Esophagus muscularis mucosa (tissue), 4 donors: Measurements from ENCODE around the gene SETD2. TPM values are rescaled to one million over a fixed set of nuclear protein-coding genes. Genes with fewer than 3 reads are reported as not detected.

Experiments used
- DNase-seq: peaks from one replicate; pipeline ENCODE4 v3.0.0-alpha.2; 2017; ENCODE audit errors: extremely low spot score
- H3K27ac ChIP-seq, 4 donors: fragments of 200-600 bp; sonication (generic); replicated peaks in 1 of 4; 1 replicate in 3 of 4; 2 replicates in 1 of 4; pipeline ENCODE4 v1.5.1; 2016 to 2019; ENCODE audit warnings: mild to moderate bottlenecking in 1 of 4
- H3K27me3 ChIP-seq, 4 donors: fragments of 200-600 bp; sonication (generic); one replicate each; pipeline versions ENCODE4 v1.5.1 to v1.6.0; 2016 to 2019
- H3K36me3 ChIP-seq, 4 donors: fragments of 200-600 bp; sonication (generic); one replicate each; pipeline ENCODE4 v1.5.1; 2016 to 2019
- H3K4me1 ChIP-seq, 4 donors: fragments of 200-600 bp; sonication (generic); one replicate each; pipeline ENCODE4 v1.5.1; 2016 to 2019
- H3K4me3 ChIP-seq, 4 donors: fragments of 200-600 bp; sonication (generic); 1 replicate in 2 of 4; 2 replicates in 2 of 4; pipeline ENCODE4 v1.5.1; 2016 to 2019; ENCODE audit warnings: mild to moderate bottlenecking in 4 of 4, moderate library complexity in 1 of 4
- H3K9me3 ChIP-seq, 4 donors: fragments of 200-600 bp; sonication (generic); 1 replicate in 3 of 4; 2 replicates in 1 of 4; pipeline ENCODE4 v1.5.1; 2016 to 2019
- CTCF ChIP-seq, 3 experiments: fragments of 200-600 bp in 2 of 3; fragments of 450-650 bp in 1 of 3; sonication (generic) in 2 of 3; IDR thresholded peaks; one replicate each; pipeline ENCODE4 v1.5.1; 2017 to 2019; ENCODE audit warnings: antibody characterized with exemption in 3 of 3, mild to moderate bottlenecking in 2 of 3, moderate library complexity in 1 of 3
- EP300 ChIP-seq: sonication (generic); formaldehyde crosslinking; IDR thresholded peaks from one replicate; pipeline ENCODE4 v1.6.1; 2017; ENCODE audit warnings: antibody characterized with exemption
- POLR2A ChIP-seq: fragments of 450-650 bp; IDR thresholded peaks from one replicate; pipeline ENCODE4 v1.6.1; 2017; ENCODE audit warnings: antibody characterized with exemption, moderate library complexity, mild to moderate bottlenecking, low read depth
- POLR2AphosphoS5 ChIP-seq, 2 donors: sonication (generic); formaldehyde crosslinking; IDR thresholded peaks; one replicate each; pipeline ENCODE4 v1.6.1; 2017; ENCODE audit warnings: antibody characterized with exemption in 2 of 2
- WGBS: methylation state at CpG from one replicate; pipeline ENCODE4 v1.1.5; 2018; 5-methylcytosine and 5-hydroxymethylcytosine counted together
- intact Hi-C: fragments of 100-400 bp; cut with DNase I; formaldehyde crosslinking; loops from one replicate; pipeline ENCODE4 v1.15.1; 2023
- total RNA-seq, 4 donors: library from RNA; depleted of rRNA; stranded (reverse); fragments of >200 nt; gene quantifications; one replicate each; pipeline versions ENCODE4 v1.1.0 to v1.2.1, GENCODE V29; 2016

The SETD2 gene
- total RNA-seq, 4 donors from 2014 or later: 52.2 to 66.4 (median 56.8) TPM

GRCh38 chr3:47089630-47090029 lies 74.3 kb downstream of the SETD2 start:
- Histone ChIP-seq H3K27me3 (no peaks in the 10 kb centered on the region), H3K9me3 (no peaks in the 10 kb centered on the region), H3K36me3 (peaks cover 5 to 78% (median 49%) of the 10 kb centered on the region in 4 donors), H3K4me1 (no peaks in the 10 kb centered on the region), H3K27ac (no peak overlapping the region), H3K4me3 (no peak overlapping the region)
- intact Hi-C loops: no loop called here
- TF ChIP-seq POLR2AphosphoS5 (IDR thresholded peaks at IDR 0.05) (no peak), POLR2A (no peak), EP300 (no peak), CTCF (IDR thresholded peaks at IDR 0.05) (no peak)
- 90% methylated on average over 2 of the region's 2 CpGs for WGBS
- no peak for DNase-seq

- H3K27me3 ChIP-seq: no peaks in the 10 kb centered on the region
- no peak overlapping the region for H3K27ac ChIP-seq
- no peak overlapping the region for H3K4me3 ChIP-seq
- H3K9me3 ChIP-seq: no peaks in the 10 kb centered on the region
- intact Hi-C loops: no loop called here
- TF ChIP-seq EP300: no peak
- no peak for TF ChIP-seq CTCF (IDR thresholded peaks at IDR 0.05)
- TF ChIP-seq POLR2AphosphoS5 (IDR thresholded peaks at IDR 0.05): no peak
- no peak for TF ChIP-seq POLR2A
- H3K36me3 ChIP-seq: peaks cover 5 to 92% (median 52%) of the 10 kb centered on the region in 4 donors
- DNase-seq: no peak
- H3K4me1 ChIP-seq: no peaks in the 10 kb centered on the region
- 90% methylated on average over 7 of the region's 7 CpGs for WGBS
These were observed 77.8 kb downstream of the SETD2 start for GRCh38 chr3:47086071-47086470.

DNA sequence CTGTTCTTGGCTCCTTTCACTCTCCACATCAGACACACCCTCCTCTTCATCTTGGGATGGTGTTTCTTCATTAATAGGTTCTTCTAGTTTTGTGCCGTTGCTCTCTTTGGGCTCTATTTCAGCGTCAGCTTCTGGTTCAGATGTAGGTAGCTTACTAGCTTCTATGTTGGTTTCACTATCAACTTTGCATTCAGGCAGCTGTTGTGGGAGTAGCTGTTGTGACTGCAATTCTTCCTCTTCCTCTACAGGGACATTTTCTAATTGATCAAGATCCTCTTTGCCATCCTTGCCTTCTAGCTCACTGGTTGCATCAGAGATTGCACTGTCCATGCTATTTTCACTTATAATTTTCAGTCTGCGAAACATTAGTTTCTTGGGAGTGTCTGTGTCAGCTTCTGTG lies 80.1 kb downstream of the SETD2 start:
- no peaks in the 10 kb centered on the region for H3K9me3 ChIP-seq
- H3K36me3 ChIP-seq: peaks cover 15 to 93% (median 54%) of the 10 kb centered on the region in 4 donors
- intact Hi-C loops: no loop called here
- no peaks in the 10 kb centered on the region for H3K27me3 ChIP-seq
- no peaks in the 10 kb centered on the region for H3K4me1 ChIP-seq
- TF ChIP-seq CTCF (IDR thresholded peaks at IDR 0.05) (no peak), POLR2AphosphoS5 (IDR thresholded peaks at IDR 0.05) (no peak), POLR2A (no peak), EP300 (no peak)
- 76% methylated on average over 3 of the region's 3 CpGs for WGBS
- H3K4me3 ChIP-seq: no peak overlapping the region
- no peak overlapping the region for H3K27ac ChIP-seq
- DNase-seq: no peak

DNA sequence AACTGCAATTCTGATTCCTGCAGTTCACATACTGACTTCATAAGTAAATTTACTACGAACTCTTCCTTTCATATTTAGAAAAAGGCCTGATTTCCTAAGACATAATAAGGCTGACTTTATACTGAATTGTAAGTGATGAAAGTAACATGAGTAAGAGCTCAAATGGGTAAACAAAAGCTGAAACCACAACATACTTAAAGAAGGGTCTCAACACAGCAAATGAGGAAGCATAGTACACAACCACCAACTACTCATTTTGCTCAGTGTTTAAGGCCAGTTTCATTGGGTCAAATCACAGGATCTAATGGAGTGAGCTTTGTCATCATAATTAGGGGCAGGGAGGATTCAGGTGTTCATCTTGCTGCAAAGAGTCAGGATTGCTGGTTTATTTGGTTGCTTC lies 81.4 kb downstream of the SETD2 start:
- 91% methylated on average over 1 of the region's 1 CpG for WGBS
- Histone ChIP-seq H3K9me3 (no peaks in the 10 kb centered on the region), H3K27ac (no peak overlapping the region), H3K4me1 (no peaks in the 10 kb centered on the region), H3K36me3 (peaks cover 15 to 89% (median 49%) of the 10 kb centered on the region in 4 donors), H3K4me3 (no peak overlapping the region), H3K27me3 (no peaks in the 10 kb centered on the region)
- no peak for DNase-seq
- no peak for TF ChIP-seq EP300
- TF ChIP-seq CTCF (IDR thresholded peaks at IDR 0.05): no peak
- no peak for TF ChIP-seq POLR2AphosphoS5 (IDR thresholded peaks at IDR 0.05)
- no peak for TF ChIP-seq POLR2A
- intact Hi-C loops: no loop called here

GRCh38 chr3:47079432-47079831 lies 84.5 kb downstream of the SETD2 start:
- intact Hi-C loops: no loop called here
- no peak for DNase-seq
- Histone ChIP-seq H3K27ac (no peak overlapping the region), H3K4me1 (peaks cover 0 to 6% (median 3%) of the 10 kb centered on the region in 4 donors), H3K4me3 (no peak overlapping the region), H3K36me3 (peaks cover 10 to 70% (median 40%) of the 10 kb centered on the region in 4 donors), H3K27me3 (no peaks in the 10 kb centered on the region), H3K9me3 (no peaks in the 10 kb centered on the region)
- TF ChIP-seq EP300: no peak
- no peak for TF ChIP-seq POLR2AphosphoS5 (IDR thresholded peaks at IDR 0.05)
- TF ChIP-seq CTCF (IDR thresholded peaks at IDR 0.05): no peak
- no peak for TF ChIP-seq POLR2A
